GM12878 (cell line): ENCODE results near the gene ASB4. TPM values are rescaled to one million over a fixed set of nuclear protein-coding genes. Genes with fewer than 3 reads are reported as not detected.

Experiments used
- ATAC-seq: fragments of 200-7000 bp; cut with Tn5 transposase; 3 replicates; pipeline ENCODE4 v1.9.1; 2020; ENCODE audit warnings: mild to moderate bottlenecking, moderate library complexity
- BruUV-seq: library from RNA; stranded (reverse); fragments of 400-500 nt; replicated peaks from 2 replicates; lab custom pipeline; 2021; lab: Mats Ljungman, UMichigan
- CTCF ChIA-PET: fragments of 300-600 bp; sonication (Branson Sonifier 250); formaldehyde crosslinking; extraction: SDS; loops from one replicate; lab custom pipeline; 2021; ENCODE audit warnings: inconsistent platforms; lab: Yijun Ruan, JAX
- POLR2A ChIA-PET: fragments of 350-600 bp; formaldehyde crosslinking; extraction: SDS; loops from one replicate; lab custom pipeline; 2021; ENCODE audit warnings: inconsistent platforms; lab: Charles Lee
- RAD21 ChIA-PET: fragments of 300-600 bp; sonication (Branson Sonifier 250); formaldehyde crosslinking; loops from one replicate; lab custom pipeline; 2023; ENCODE audit warnings: antibody characterized with exemption; ENCODE audit not compliant: unreplicated experiment; lab: Charles Lee
- SMC1A ChIA-PET: fragments of 300-600 bp; sonication (Branson Sonifier 250); formaldehyde crosslinking; loops from one replicate; lab custom pipeline; 2023; ENCODE audit not compliant: unreplicated experiment, uncharacterized antibody; lab: Charles Lee
- DNase-seq: peaks from one replicate; pipeline ENCODE4 v3.0.0-alpha.2; 2011; ENCODE audit warnings: low read depth, low spot score
- FAIRE-seq: peaks from 3 replicates; lab custom pipeline; 2011; peaks lifted over from hg19 to GRCh38; lab: Jason Lieb, UNC
- H2AFZ ChIP-seq: 2 replicates; pipeline ENCODE4 v1.6.0; 2011; ENCODE audit warnings: low read depth, low read length, control low read depth; ENCODE audit not compliant: control insufficient read depth
- H3K27ac ChIP-seq: 2 replicates; pipeline ENCODE4 v1.5.1; 2011; ENCODE audit warnings: control low read depth; ENCODE audit not compliant: control insufficient read depth, insufficient read depth
- H3K27me3 ChIP-seq, 2 experiments: replicated peaks in 1 of 2; 2 replicates each; pipeline versions ENCODE4 v1.6.0 to v1.6.1; 2011; ENCODE audit warnings: low read length in 1 of 2; ENCODE audit not compliant: control insufficient read depth in 2 of 2, insufficient read depth in 2 of 2
- H3K36me3 ChIP-seq, 2 experiments: 2 replicates each; pipeline ENCODE4 v1.5.1; 2011; ENCODE audit warnings: low read length in 1 of 2; ENCODE audit not compliant: control insufficient read depth in 2 of 2, insufficient read depth in 2 of 2
- H3K4me1 ChIP-seq: 2 replicates; pipeline ENCODE4 v1.6.1; 2011; ENCODE audit warnings: mild to moderate bottlenecking, low read length, moderate library complexity, mixed read lengths; ENCODE audit not compliant: control insufficient read depth, insufficient read depth
- H3K4me2 ChIP-seq: 2 replicates; pipeline ENCODE4 v1.6.0; 2011; ENCODE audit warnings: control low read depth; ENCODE audit not compliant: control insufficient read depth, insufficient read depth
- H3K4me3 ChIP-seq: fragments of 200-600 bp; sonication (generic); 2 replicates; pipeline ENCODE4 v1.5.1; 2016
- H3K79me2 ChIP-seq: 2 replicates; pipeline ENCODE4 v1.6.0; 2011; ENCODE audit warnings: low read length; ENCODE audit not compliant: control insufficient read depth, insufficient read depth
- H3K9ac ChIP-seq: 2 replicates; pipeline ENCODE4 v1.8.0; 2011; ENCODE audit warnings: low read length, control low read depth, mixed read lengths; ENCODE audit not compliant: control insufficient read depth, insufficient read depth
- H3K9me3 ChIP-seq: replicated peaks from 3 replicates; pipeline ENCODE4 v1.5.1; 2011; ENCODE audit warnings: mild to moderate bottlenecking, low read length; ENCODE audit not compliant: control insufficient read depth, insufficient read depth
- H4K20me1 ChIP-seq: 2 replicates; pipeline ENCODE4 v1.6.0; 2011; ENCODE audit not compliant: control insufficient read depth, insufficient read depth
- CHD4 ChIP-seq: fragments of 200-600 bp; sonication (generic); IDR thresholded peaks from 2 replicates; pipeline ENCODE4 v1.6.1; 2016; ENCODE audit warnings: mild to moderate bottlenecking
- EGR1 ChIP-seq, 2 experiments: IDR thresholded peaks; 1 replicate in 1 of 2; 2 replicates in 1 of 2; pipeline ENCODE4 v1.6.1; 2011 to 2012; ENCODE audit warnings: low read depth in 2 of 2, low read length in 2 of 2, borderline replicate concordance in 1 of 2, mild to moderate bottlenecking in 1 of 2, moderate library complexity in 1 of 2
- FOXM1 ChIP-seq: IDR thresholded peaks from 2 replicates; pipeline ENCODE4 v1.6.1; 2012; ENCODE audit warnings: low read depth, mild to moderate bottlenecking, inconsistent platforms, low read length, moderate library complexity
- HDAC2 ChIP-seq: fragments of 200-600 bp; sonication (generic); IDR thresholded peaks from 2 replicates; pipeline ENCODE4 v1.6.1; 2017
- KAT2A ChIP-seq: conservative IDR thresholded peaks from 2 replicates; pipeline ENCODE4 v1.6.1; 2011; ENCODE audit warnings: low read depth, low read length; ENCODE audit not compliant: control insufficient read depth
- LARP7 ChIP-seq: fragments of 450-650 bp; IDR thresholded peaks from 2 replicates; pipeline ENCODE4 v1.6.1; 2017; ENCODE audit warnings: mild to moderate bottlenecking
- POLR2A ChIP-seq: IDR thresholded peaks from 2 replicates; pipeline ENCODE4 v1.6.1; 2011; ENCODE audit warnings: low read depth, mild to moderate bottlenecking, low read length
- POLR2AphosphoS2 ChIP-seq: IDR thresholded peaks from 2 replicates; pipeline ENCODE4 v1.6.1; 2011; ENCODE audit warnings: low read depth, mild to moderate bottlenecking, low read length, improper control_type of control experiment, moderate library complexity
- RBBP5 ChIP-seq: fragments of 200-600 bp; sonication (generic); conservative IDR thresholded peaks from 2 replicates; pipeline ENCODE4 v1.6.1; 2016
- REST ChIP-seq: IDR thresholded peaks from 2 replicates; pipeline ENCODE4 v1.6.1; 2012; ENCODE audit warnings: mild to moderate bottlenecking, low read depth, low read length
- SREBF2 ChIP-seq: IDR thresholded peaks from 2 replicates; pipeline ENCODE4 v1.6.1; 2012; ENCODE audit warnings: mild to moderate bottlenecking, low read length
- TCF12 ChIP-seq: IDR thresholded peaks from 2 replicates; pipeline ENCODE4 v1.6.1; 2011; ENCODE audit warnings: low read depth, mild to moderate bottlenecking, low read length
- WGBS: methylation state at CpG from one replicate; pipeline ENCODE4 v1.1.6; 2016; ENCODE audit warnings: low lambda C conversion rate; ENCODE audit not compliant: insufficient replicate concordance, insufficient coverage; ENCODE audit errors: missing lambda C conversion rate; 5-methylcytosine and 5-hydroxymethylcytosine counted together
- in situ Hi-C: fragments of 300-500 bp; cut with MboI; formaldehyde crosslinking; loops from 9 replicates; pipeline ENCODE4 v1.14.3; 2018; ENCODE audit warnings: mixed read lengths
- intact Hi-C: fragments of 100-400 bp; cut with micrococcal nuclease; formaldehyde crosslinking; loops from one replicate; pipeline ENCODE4 v1.14.2; 2022; ENCODE audit not compliant: unreplicated experiment
- polyA plus RNA-seq, 11 experiments: library from polyadenylated mRNA; depleted of rRNA in 4 of 11; unstranded in 6 of 11; stranded (reverse) in 5 of 11; fragments of >200 nt; fragmentation: Nextera tagmentation in 4 of 11; fragmentation: Illumina TruSeq in 1 of 11; extraction: Ambion mirVana in 4 of 11; extraction: Trizol in 1 of 11; gene quantifications; 1 replicate in 1 of 11; 2 replicates in 10 of 11; pipeline versions ENCODE4 v1.2.1 to v1.2.3, GENCODE V29; 2011 to 2016; ENCODE audit warnings: inconsistent platforms in 2 of 11, missing spikeins in 2 of 11, low read depth in 1 of 11
- total RNA-seq, 4 experiments: library from RNA; depleted of rRNA in 3 of 4; stranded (reverse); fragments of >200 nt in 3 of 4; fragmentation: Illumina TruSeq in 1 of 4; extraction: Trizol in 1 of 4; gene quantifications; 2 replicates each; pipeline versions ENCODE4 v1.2.1 to v1.2.3, GENCODE V29; 2013 to 2021

Gene ASB4
- total and polyA plus RNA-seq, 10 of the 15 experiments (the other 5 are each of a cell fraction or from before 2014, with no cell fraction given), result 0.12 to 1.1 TPM; not detected in 8

DNA sequence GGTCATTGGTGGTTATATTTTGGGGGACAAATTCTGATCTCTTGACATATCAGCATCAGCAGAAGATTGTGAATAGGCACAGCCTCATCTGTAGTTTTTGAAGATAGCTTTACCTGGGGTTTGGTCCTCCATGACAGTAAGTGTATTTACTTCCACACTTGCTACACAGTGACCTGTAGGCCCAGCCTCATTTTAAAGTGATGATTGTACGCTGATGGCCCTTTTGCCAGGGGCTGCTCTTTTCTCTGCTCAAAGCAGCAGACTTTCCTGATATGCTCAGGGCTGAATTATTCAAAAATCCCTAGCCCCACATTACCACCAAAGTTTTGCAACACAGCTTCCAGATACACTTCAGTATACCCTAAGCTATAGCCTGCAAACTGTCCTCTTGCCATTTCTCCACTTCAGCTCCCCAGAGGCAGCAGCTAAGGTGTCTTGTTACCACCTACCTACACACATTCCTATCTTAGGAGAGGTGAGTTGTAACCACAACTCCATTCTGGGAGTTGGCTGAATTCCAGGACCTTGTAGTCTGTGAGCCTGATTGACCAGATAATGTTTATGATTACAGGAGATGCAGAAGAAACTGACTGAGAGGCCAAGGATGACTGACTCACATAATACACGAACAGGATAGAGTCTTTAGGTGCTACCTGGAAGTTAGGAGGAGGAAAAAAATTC is 6.0 kb downstream of the ASB4 start:
- no TSS peak for BruUV-seq
- Histone ChIP-seq H3K4me3 (no peak overlapping the region), H3K79me2 (no peaks in the 10 kb centered on the region), H3K4me1 (no peaks in the 10 kb centered on the region), H4K20me1 (no peaks in the 10 kb centered on the region), H3K27me3 (no peaks in the 10 kb centered on the region), H3K27ac (no peak overlapping the region), H2AFZ (no peak overlapping the region), H3K9ac (no peak overlapping the region), H3K36me3 (no peaks in the 10 kb centered on the region), H3K9me3 (no peaks in the 10 kb centered on the region; the same call in 2 of the 3 replicates), H3K4me2 (no peak overlapping the region)
- intact Hi-C loops, result no loop called here
- DNase-seq (no peak), ATAC-seq (no peak), FAIRE-seq (no peak)
- in situ Hi-C loops, result no loop called here
- CTCF ChIA-PET, result interaction anchor here (1.7 to 13.1 kb wide), 4 partner anchors 14 to 199 kb away, joined by 4 to 136 read pairs (median 44); no protein-coding TSS in a partner anchor
- TF ChIP-seq KAT2A (no peak), RBBP5 (no peak), EGR1 (IDR thresholded peaks at IDR 0.05; ENCODE audit: borderline replicate concordance in 1 of 2, low read depth in 2 of 2, low read length in 2 of 2) (no peak)
- SMC1A ChIA-PET, result interaction anchor here (1.2 to 13.9 kb wide), 7 partner anchors 9 to 195 kb away, joined by 3 to 203 read pairs (median 12); no protein-coding TSS in a partner anchor
- WGBS, result 41% methylated on average over 2 of the region's 2 CpGs
- RAD21 ChIA-PET, result interaction anchor here (0.9 to 5.5 kb wide), 6 partner anchors 9 to 198 kb away, joined by 4 to 42 read pairs (median 4); no protein-coding TSS in a partner anchor
- POLR2A ChIA-PET, result interaction anchor here (1.0 kb wide), 1 partner anchor 10 kb away, joined by 4 read pairs; no protein-coding TSS in a partner anchor

DNA sequence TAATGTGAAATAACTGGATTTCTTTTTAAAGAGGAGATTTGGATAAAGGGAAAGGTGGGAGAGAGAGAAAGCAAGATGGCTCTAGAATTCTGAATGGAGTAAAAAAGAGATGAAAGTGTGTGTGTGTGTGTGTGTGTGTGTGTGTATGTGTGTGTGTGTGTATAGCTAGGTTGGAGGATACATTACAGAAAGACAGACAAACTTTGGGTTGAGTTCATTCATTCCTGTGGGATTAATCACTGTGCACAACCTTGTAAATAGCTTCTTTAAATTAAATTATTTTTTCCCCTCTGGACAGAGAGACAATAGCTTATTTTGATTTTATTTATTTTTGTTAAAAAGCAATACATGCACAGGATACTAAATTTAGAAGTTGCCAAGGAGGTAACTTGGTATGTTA is 7.5 kb downstream of the ASB4 start:
- no peak overlapping the region for H3K4me3 ChIP-seq
- H3K9me3 ChIP-seq, result no peaks in the 10 kb centered on the region; the same call in 2 of the 3 replicates
- RAD21 ChIA-PET, result interaction anchor here (0.6 to 5.5 kb wide), 5 partner anchors 15 to 373 kb away, joined by 3 to 42 read pairs (median 4); no protein-coding TSS in a partner anchor
- no peaks in the 10 kb centered on the region for H3K4me1 ChIP-seq
- SMC1A ChIA-PET, result interaction anchor here (0.6 to 13.9 kb wide), 6 partner anchors 8 to 812 kb away, joined by 3 to 203 read pairs (median 4); partner anchors contain the start of gene ASB4
- POLR2A ChIA-PET, result interaction anchor here (0.8 kb wide), 1 partner anchor 15 kb away, joined by 3 read pairs; no protein-coding TSS in a partner anchor
- H3K36me3 ChIP-seq, result no peaks in the 10 kb centered on the region
- no peaks in the 10 kb centered on the region for H3K79me2 ChIP-seq
- ATAC-seq, result no peak
- no peak overlapping the region for H3K4me2 ChIP-seq
- no peak overlapping the region for H2AFZ ChIP-seq
- BruUV-seq, result no TSS peak
- intact Hi-C loops, result no loop called here
- in situ Hi-C loops, result no loop called here
- CTCF ChIA-PET, result interaction anchor here (1.3 to 13.1 kb wide), 4 partner anchors 11 to 18 kb away, joined by 3 to 136 read pairs (median 40); no protein-coding TSS in a partner anchor
- no peaks in the 10 kb centered on the region for H3K27me3 ChIP-seq
- no peak overlapping the region for H3K9ac ChIP-seq
- no peak for FAIRE-seq
- H4K20me1 ChIP-seq, result no peaks in the 10 kb centered on the region
- no peak for DNase-seq
- H3K27ac ChIP-seq, result no peak overlapping the region
- TF ChIP-seq RBBP5 (no peak), POLR2A (no peak), TCF12 (no peak), POLR2AphosphoS2 (no peak), HDAC2 (no peak), SREBF2 (no peak), FOXM1 (no peak), LARP7 (no peak), CHD4 (no peak), REST (no peak)
